Measurements from ENCODE around the gene SFMBT2. TPM values are rescaled to one million over a fixed set of nuclear protein-coding genes. Genes with fewer than 3 reads are reported as not detected.

The SFMBT2 gene
- total RNA-seq, result 2.9 and 3.1 TPM in 2 replicates

GRCh38 chr10:7410862-7411670 lies at the start of gene SFMBT2:
Gene SFMBT2, minus strand, starts transcription at chr10:7411034. Its CDS starts 29,136 bp downstream, at chr10:7381898.

Small RNA genes lying within 50 kb of the gene (small RNA-seq; reads per million reads assigned to genes)
- gene AL590095.2, result not detected
- not detected for gene COX6CP17

Measured in subcutaneous preadipocyte (primary cell).